AG09309 (cell line): ENCODE results near the gene SYT7.
"Not testable (repeated sequence)": the region's sequence is repeated elsewhere in the genome, so short reads cannot be mapped to it uniquely, and the experiment has no call there.

Experiments
- DNase-seq: peaks from one replicate; pipeline ENCODE4 v3.0.0-alpha.2; 2010; ENCODE audit warnings: low read depth
- H3K4me3 ChIP-seq: 2 replicates; pipeline ENCODE4 v1.5.1; 2011; ENCODE audit warnings: mild to moderate bottlenecking, low read depth, low read length, moderate library complexity; ENCODE audit not compliant: control insufficient read depth
- TF ChIP-seq, protein P1 (sequence below): IDR thresholded peaks from 2 replicates; pipeline ENCODE4 v1.5.1; 2011; ENCODE audit warnings: mild to moderate bottlenecking, low read depth, low read length, inconsistent platforms; ENCODE audit not compliant: insufficient read depth, control insufficient read depth; ENCODE audit errors: missing control alignments

SYT7 gene

GRCh38 chr11:61485080-61485479, 95.8 kb downstream of the SYT7 start:
- TF ChIP-seq, protein P1, sequence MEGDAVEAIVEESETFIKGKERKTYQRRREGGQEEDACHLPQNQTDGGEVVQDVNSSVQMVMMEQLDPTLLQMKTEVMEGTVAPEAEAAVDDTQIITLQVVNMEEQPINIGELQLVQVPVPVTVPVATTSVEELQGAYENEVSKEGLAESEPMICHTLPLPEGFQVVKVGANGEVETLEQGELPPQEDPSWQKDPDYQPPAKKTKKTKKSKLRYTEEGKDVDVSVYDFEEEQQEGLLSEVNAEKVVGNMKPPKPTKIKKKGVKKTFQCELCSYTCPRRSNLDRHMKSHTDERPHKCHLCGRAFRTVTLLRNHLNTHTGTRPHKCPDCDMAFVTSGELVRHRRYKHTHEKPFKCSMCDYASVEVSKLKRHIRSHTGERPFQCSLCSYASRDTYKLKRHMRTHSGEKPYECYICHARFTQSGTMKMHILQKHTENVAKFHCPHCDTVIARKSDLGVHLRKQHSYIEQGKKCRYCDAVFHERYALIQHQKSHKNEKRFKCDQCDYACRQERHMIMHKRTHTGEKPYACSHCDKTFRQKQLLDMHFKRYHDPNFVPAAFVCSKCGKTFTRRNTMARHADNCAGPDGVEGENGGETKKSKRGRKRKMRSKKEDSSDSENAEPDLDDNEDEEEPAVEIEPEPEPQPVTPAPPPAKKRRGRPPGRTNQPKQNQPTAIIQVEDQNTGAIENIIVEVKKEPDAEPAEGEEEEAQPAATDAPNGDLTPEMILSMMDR: no peak
- no peak for DNase-seq
- no peak overlapping the region for H3K4me3 ChIP-seq

DNA sequence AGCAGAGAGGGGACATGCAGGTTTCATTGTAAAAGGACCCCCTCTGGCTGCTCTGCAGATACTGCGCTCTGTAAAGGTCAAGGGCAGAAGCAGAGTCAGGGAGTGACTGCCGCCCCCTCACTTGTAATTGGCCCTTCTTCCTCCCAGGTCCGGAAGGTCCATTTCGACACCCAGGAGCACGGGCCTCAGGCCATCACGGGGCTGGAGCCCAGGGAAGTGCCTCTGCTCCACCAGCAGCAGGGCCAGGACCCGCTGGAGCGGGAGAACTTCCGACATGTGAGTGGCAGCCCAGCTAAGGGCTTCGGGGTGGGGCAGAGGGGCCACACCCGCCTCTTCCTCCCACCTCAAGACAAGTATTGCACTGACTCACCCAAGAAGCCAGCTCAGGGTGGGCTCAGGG, 96.3 kb downstream of the SYT7 start:
- no peak for DNase-seq
- TF ChIP-seq, protein P1: no peak
- no peak overlapping the region for H3K4me3 ChIP-seq

- H3K4me3 ChIP-seq: no peak overlapping the region
- DNase-seq: no peak
- TF ChIP-seq, protein P1: peak; percentile 73
Observed at GRCh38 chr11:61482513-61482912, 98.4 kb downstream of the SYT7 start.

DNA sequence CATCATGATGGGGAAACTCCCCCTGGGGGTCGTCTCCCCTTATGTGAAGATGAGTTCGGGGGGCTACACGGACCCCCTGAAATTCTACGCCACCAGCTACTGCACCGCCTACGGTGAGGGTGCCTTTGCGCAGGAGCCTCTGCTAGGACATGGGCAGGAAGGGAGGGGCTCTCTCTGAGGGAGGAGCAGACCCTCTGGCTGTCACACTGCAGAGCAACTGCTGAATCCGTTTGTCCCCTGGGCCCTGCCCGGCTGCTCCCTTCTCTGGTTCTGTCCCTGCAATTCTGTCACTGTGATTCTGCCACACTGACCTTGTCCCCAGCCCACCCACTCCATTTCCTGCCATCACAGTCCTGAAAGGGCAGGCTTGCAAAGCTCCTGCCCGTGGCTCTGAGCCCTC, 99.1 kb downstream of the SYT7 start:
- TF ChIP-seq, protein P1: no peak
- DNase-seq: no peak
- H3K4me3 ChIP-seq: no peak overlapping the region

- TF ChIP-seq, protein P1: no peak
- H3K4me3 ChIP-seq: no peak overlapping the region
- DNase-seq: no peak
Observed at GRCh38 chr11:61480994-61481335, 99.9 kb downstream of the SYT7 start.

GRCh38 chr11:61480261-61480993, 100.4 kb downstream of the SYT7 start:
- no peak for DNase-seq
- TF ChIP-seq, protein P1: no peak
- no peak overlapping the region for H3K4me3 ChIP-seq

DNA sequence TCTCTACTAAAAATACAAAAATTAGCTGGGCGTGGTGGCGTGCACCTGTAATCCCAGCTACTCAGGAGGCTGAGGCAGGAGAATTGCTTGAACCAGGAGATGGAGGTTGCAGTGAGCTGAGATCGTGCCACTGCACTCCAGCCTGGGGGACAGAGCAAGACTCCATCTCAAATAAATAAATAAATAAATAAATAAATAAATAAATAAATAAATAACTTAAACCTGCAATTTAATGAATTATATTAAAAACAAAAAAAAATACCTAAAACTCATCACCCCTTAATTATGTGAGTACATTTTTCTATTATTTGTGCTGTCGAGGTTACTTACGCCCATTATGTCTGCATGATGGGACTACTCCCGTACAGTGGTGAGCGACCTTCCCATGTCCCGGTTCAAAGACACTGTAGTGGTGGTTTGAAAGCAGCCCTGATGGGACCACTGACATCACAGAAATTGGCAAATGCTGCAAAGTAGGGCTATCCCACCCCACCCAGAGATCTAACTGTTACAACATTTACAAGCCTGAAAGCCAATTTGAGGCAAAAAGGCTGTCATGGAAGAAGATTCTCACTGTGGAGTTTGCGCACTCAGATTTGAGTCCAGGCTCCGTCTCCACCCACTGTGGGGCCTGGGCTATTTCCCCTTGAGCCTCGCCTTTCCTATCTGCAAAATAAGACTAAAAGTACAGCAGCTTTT, 101.4 kb downstream of the SYT7 start:
- not testable (repeated sequence) for DNase-seq, H3K4me3 ChIP-seq
